NCI-H2196 treated with DMSO at 0.1 percent for 48 hours (cell line): ENCODE results near the gene MFAP5.
"Not testable (repeated sequence)": the region's sequence is repeated elsewhere in the genome, so short reads cannot be mapped to it uniquely, and the experiment has no call there.

Source experiments
- DNase-seq: peaks from one replicate; lab custom pipeline; 2025; ENCODE audit not compliant: unreplicated experiment; lab: John Stamatoyannopoulos, UW

MFAP5 gene

GRCh38 chr12:8676651-8677050 is 14.0 kb upstream of the MFAP5 start:
- no peak for DNase-seq

- DNase-seq = no peak
Observed at GRCh38 chr12:8675591-8676036, 13.0 kb upstream of the MFAP5 start.

- DNase-seq = no peak
Observed at GRCh38 chr12:8672381-8672780, 9.8 kb upstream of the MFAP5 start.

GRCh38 chr12:8668441-8668840 is 5.8 kb upstream of the MFAP5 start:
- DNase-seq = no peak

GRCh38 chr12:8667270-8667669 is 4.6 kb upstream of the MFAP5 start:
- no peak for DNase-seq

GRCh38 chr12:8665759-8666158 is 3.1 kb upstream of the MFAP5 start:
- no peak for DNase-seq

- no peak for DNase-seq
Observed at GRCh38 chr12:8664228-8664913, 1.7 kb upstream of the MFAP5 start.

- DNase-seq = no peak
Observed at GRCh38 chr12:8661751-8662150, 875 bp downstream of the MFAP5 start.

- no peak for DNase-seq
Observed at GRCh38 chr12:8661016-8661415, 1.6 kb downstream of the MFAP5 start.

- no peak for DNase-seq
Observed at GRCh38 chr12:8658346-8658745, 4.3 kb downstream of the MFAP5 start.

- no peak for DNase-seq
Observed at GRCh38 chr12:8655421-8655820, 7.2 kb downstream of the MFAP5 start.

- no peak for DNase-seq
Observed at GRCh38 chr12:8648576-8649205, 13.9 kb downstream of the MFAP5 start.

GRCh38 chr12:8647968-8648367 is 14.7 kb downstream of the MFAP5 start:
- no peak for DNase-seq

- no peak for DNase-seq
Observed at GRCh38 chr12:8644345-8645248, 18.0 kb downstream of the MFAP5 start.

GRCh38 chr12:8642775-8643174 is 19.9 kb downstream of the MFAP5 start:
- no peak for DNase-seq

- no peak for DNase-seq
Observed at GRCh38 chr12:8639936-8640335, 22.7 kb downstream of the MFAP5 start.

GRCh38 chr12:8638951-8639350 is 23.7 kb downstream of the MFAP5 start:
- no peak for DNase-seq

GRCh38 chr12:8637666-8638065 is 25.0 kb downstream of the MFAP5 start:
- no peak for DNase-seq

GRCh38 chr12:8637244-8637643 is 25.4 kb downstream of the MFAP5 start:
- no peak for DNase-seq

- DNase-seq = no peak
Observed at GRCh38 chr12:8636581-8636980, 26.0 kb downstream of the MFAP5 start.

- not testable (repeated sequence) for DNase-seq
Observed at GRCh38 chr12:8636007-8636346, 26.6 kb downstream of the MFAP5 start.
